ENCODE data around the gene TAT.

DNA sequence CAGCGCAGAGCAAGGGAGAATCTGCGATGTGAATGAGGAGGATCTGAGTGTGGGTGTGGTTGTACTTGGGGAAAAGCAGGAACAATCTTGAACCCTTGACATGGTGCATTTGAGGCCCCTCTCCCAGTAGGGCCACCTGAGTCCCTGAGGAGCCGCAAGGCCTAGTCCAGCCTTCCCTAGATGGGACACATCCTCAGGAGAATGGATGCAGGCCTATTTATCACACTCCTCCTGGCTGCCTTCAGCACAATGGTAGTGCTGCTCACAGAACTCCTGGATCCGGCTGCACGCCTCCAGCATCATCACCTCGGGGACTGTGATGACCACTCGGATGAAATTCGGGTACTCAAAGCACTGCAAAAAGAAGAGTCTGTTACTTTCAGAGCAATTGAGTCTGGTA lies 9.0 kb downstream of the TAT start:
- TF ChIP-seq, protein P1, sequence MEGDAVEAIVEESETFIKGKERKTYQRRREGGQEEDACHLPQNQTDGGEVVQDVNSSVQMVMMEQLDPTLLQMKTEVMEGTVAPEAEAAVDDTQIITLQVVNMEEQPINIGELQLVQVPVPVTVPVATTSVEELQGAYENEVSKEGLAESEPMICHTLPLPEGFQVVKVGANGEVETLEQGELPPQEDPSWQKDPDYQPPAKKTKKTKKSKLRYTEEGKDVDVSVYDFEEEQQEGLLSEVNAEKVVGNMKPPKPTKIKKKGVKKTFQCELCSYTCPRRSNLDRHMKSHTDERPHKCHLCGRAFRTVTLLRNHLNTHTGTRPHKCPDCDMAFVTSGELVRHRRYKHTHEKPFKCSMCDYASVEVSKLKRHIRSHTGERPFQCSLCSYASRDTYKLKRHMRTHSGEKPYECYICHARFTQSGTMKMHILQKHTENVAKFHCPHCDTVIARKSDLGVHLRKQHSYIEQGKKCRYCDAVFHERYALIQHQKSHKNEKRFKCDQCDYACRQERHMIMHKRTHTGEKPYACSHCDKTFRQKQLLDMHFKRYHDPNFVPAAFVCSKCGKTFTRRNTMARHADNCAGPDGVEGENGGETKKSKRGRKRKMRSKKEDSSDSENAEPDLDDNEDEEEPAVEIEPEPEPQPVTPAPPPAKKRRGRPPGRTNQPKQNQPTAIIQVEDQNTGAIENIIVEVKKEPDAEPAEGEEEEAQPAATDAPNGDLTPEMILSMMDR (IDR thresholded peaks at IDR 0.05), result no peak
- TF ChIP-seq EZH2 (IDR thresholded peaks at IDR 0.05), result no peak

Data from neural progenitor cell (in vitro differentiated cells).